Mesenteric fat pad (tissue), 1 donor: Measurements from ENCODE around the gene AMPD3. TPM values are rescaled to one million over a fixed set of nuclear protein-coding genes. Genes with fewer than 3 reads are reported as not detected.

ENCODE experiments used
- DNase-seq: peaks from one replicate; pipeline ENCODE4 v3.0.0-alpha.2; 2020; ENCODE audit warnings: low spot score
- total RNA-seq: library from RNA; stranded (reverse); fragmentation: NEBNext Ultra II Directional; extraction: Animal tissue kit (Norgen Biotek cat#: 25700); gene quantifications from one replicate; pipeline ENCODE4 v1.2.1, GENCODE V29; 2021
- donor health status: DM: yes; HTN: yes; CAD: no.

The AMPD3 gene
- total RNA-seq, 1 donor from 2014 or later: 27.2 TPM

- no peak for DNase-seq
Observed at GRCh38 chr11:10459029-10459970, 4.2 kb downstream of the AMPD3 start.

- DNase-seq: no peak
Observed at GRCh38 chr11:10460611-10461275, 5.7 kb downstream of the AMPD3 start.

- DNase-seq: no peak
Observed at GRCh38 chr11:10461276-10461790, 6.3 kb downstream of the AMPD3 start.

GRCh38 chr11:10462746-10463300 is 7.8 kb downstream of the AMPD3 start:
- no peak for DNase-seq

- DNase-seq: no peak
Observed at GRCh38 chr11:10473371-10473770, 18.3 kb downstream of the AMPD3 start.

- no peak for DNase-seq
Observed at GRCh38 chr11:10474551-10474950, 19.5 kb downstream of the AMPD3 start.

- DNase-seq: no peak
Observed at GRCh38 chr11:10476342-10476741, 21.3 kb downstream of the AMPD3 start.

GRCh38 chr11:10476927-10477689 is 22.0 kb downstream of the AMPD3 start:
- DNase-seq: no peak

- no peak for DNase-seq
Observed at GRCh38 chr11:10477690-10478046, 22.6 kb downstream of the AMPD3 start.

GRCh38 chr11:10478066-10478465 is 23.0 kb downstream of the AMPD3 start:
- no peak for DNase-seq

- peak; percentile 82 for DNase-seq
Observed at GRCh38 chr11:10478574-10479550, 23.8 kb downstream of the AMPD3 start.

GRCh38 chr11:10480026-10480425 is 25.0 kb downstream of the AMPD3 start:
- DNase-seq: peak; percentile 67

- DNase-seq: no peak
Observed at GRCh38 chr11:10480760-10481159, 25.7 kb downstream of the AMPD3 start.

- peak; percentile 74 for DNase-seq
Observed at GRCh38 chr11:10481560-10482349, 26.7 kb downstream of the AMPD3 start.

- DNase-seq: no peak
Observed at GRCh38 chr11:10483174-10483573, 28.1 kb downstream of the AMPD3 start.

- no peak for DNase-seq
Observed at GRCh38 chr11:10483584-10483983, 28.5 kb downstream of the AMPD3 start.

- peak; percentile 76 for DNase-seq
Observed at GRCh38 chr11:10484461-10485180, 29.6 kb downstream of the AMPD3 start.

- DNase-seq: no peak
Observed at GRCh38 chr11:10485646-10486045, 30.6 kb downstream of the AMPD3 start.
